Astrocyte (in vitro differentiated cells and primary cell): ENCODE measurements around the gene CEACAM21. TPM values are rescaled to one million over a fixed set of nuclear protein-coding genes. Genes with fewer than 3 reads are reported as not detected.

Source experiments
- DNase-seq: peaks from one replicate; pipeline ENCODE4 v3.0.0-alpha.2; 2010; ENCODE audit warnings: low read depth
- FAIRE-seq: peaks from 2 replicates; lab custom pipeline; 2011; peaks lifted over from hg19 to GRCh38; lab: Jason Lieb, UNC
- H2AFZ ChIP-seq: 2 replicates; pipeline ENCODE4 v1.6.0; 2012; ENCODE audit warnings: low read depth, low read length, inconsistent platforms
- H3K27ac ChIP-seq: 2 replicates; pipeline ENCODE4 v1.5.1; 2011; ENCODE audit warnings: low read depth, low read length, inconsistent platforms
- H3K27me3 ChIP-seq: 2 replicates; pipeline ENCODE4 v1.6.0; 2011; ENCODE audit warnings: low read length, inconsistent platforms; ENCODE audit not compliant: insufficient read depth
- H3K36me3 ChIP-seq: 2 replicates; pipeline ENCODE4 v1.5.1; 2011; ENCODE audit warnings: low read length, inconsistent platforms; ENCODE audit not compliant: insufficient read depth
- H3K4me1 ChIP-seq: 2 replicates; pipeline ENCODE4 v1.5.1; 2011; ENCODE audit warnings: low read length, inconsistent platforms; ENCODE audit not compliant: insufficient read depth
- H3K4me2 ChIP-seq: 2 replicates; pipeline ENCODE4 v1.6.0; 2012; ENCODE audit warnings: low read length, inconsistent platforms
- H3K4me3 ChIP-seq: 2 replicates; pipeline ENCODE4 v1.5.1; 2011; ENCODE audit warnings: low read depth, mild to moderate bottlenecking, low read length, inconsistent platforms; ENCODE audit not compliant: insufficient read depth
- H3K79me2 ChIP-seq: 2 replicates; pipeline ENCODE4 v1.6.0; 2012; ENCODE audit warnings: mild to moderate bottlenecking, low read length, inconsistent platforms; ENCODE audit not compliant: insufficient read depth
- H3K9ac ChIP-seq: 2 replicates; pipeline ENCODE4 v1.6.0; 2012; ENCODE audit warnings: mild to moderate bottlenecking, low read length, inconsistent platforms
- H3K9me3 ChIP-seq: 2 replicates; pipeline ENCODE4 v1.5.1; 2012; ENCODE audit warnings: low read depth, mild to moderate bottlenecking, low read length, inconsistent platforms; ENCODE audit not compliant: insufficient read depth
- H4K20me1 ChIP-seq: 2 replicates; pipeline ENCODE4 v1.6.0; 2012; ENCODE audit warnings: low read length, inconsistent platforms; ENCODE audit not compliant: insufficient read depth
- H3K27ac Mint-ChIP-seq: one replicate; pipeline ENCODE4 v1.8.0; 2021; ENCODE audit warnings: mild to moderate bottlenecking, mixed read lengths; ENCODE audit not compliant: unreplicated experiment
- H3K27me3 Mint-ChIP-seq: one replicate; pipeline ENCODE4 v1.8.0; 2021; ENCODE audit warnings: low read depth, mixed read lengths; ENCODE audit not compliant: unreplicated experiment
- H3K36me3 Mint-ChIP-seq: one replicate; pipeline ENCODE4 v1.8.0; 2021; ENCODE audit warnings: low read depth, mixed read lengths; ENCODE audit not compliant: unreplicated experiment
- H3K4me1 Mint-ChIP-seq: one replicate; pipeline ENCODE4 v1.8.0; 2021; ENCODE audit warnings: low read depth, mixed read lengths; ENCODE audit not compliant: unreplicated experiment
- H3K4me3 Mint-ChIP-seq: one replicate; pipeline ENCODE4 v1.8.0; 2021; ENCODE audit warnings: mild to moderate bottlenecking, moderate library complexity, mixed read lengths; ENCODE audit not compliant: unreplicated experiment
- H3K9me3 Mint-ChIP-seq: one replicate; pipeline ENCODE4 v1.8.0; 2021; ENCODE audit warnings: mild to moderate bottlenecking, mixed read lengths; ENCODE audit not compliant: unreplicated experiment
- EZH2 ChIP-seq: IDR thresholded peaks from 2 replicates; pipeline ENCODE4 v1.6.1; 2012; ENCODE audit warnings: mild to moderate bottlenecking, low read length, inconsistent platforms; ENCODE audit not compliant: insufficient read depth
- total RNA-seq: library from RNA; stranded (reverse); gene quantifications from 2 replicates; pipeline ENCODE4 v1.2.1, GENCODE V29; 2021
- TF ChIP-seq, protein P1 (sequence below): IDR thresholded peaks from 2 replicates; pipeline ENCODE4 v1.5.1; 2011; ENCODE audit warnings: low read depth, mild to moderate bottlenecking, inconsistent platforms, low read length, moderate library complexity; ENCODE audit not compliant: insufficient read depth

The CEACAM21 gene
- total RNA-seq, 1 donor from 2014 or later: 2.4 TPM

- Histone ChIP-seq H3K9me3 (no peaks in the 10 kb centered on the region), H3K9ac (no peak overlapping the region), H4K20me1 (no peaks in the 10 kb centered on the region), H3K4me2 (no peak overlapping the region), H3K27me3 (peaks cover 3% of the 10 kb centered on the region), H3K36me3 (no peaks in the 10 kb centered on the region), H3K27ac (no peak overlapping the region), H3K79me2 (no peaks in the 10 kb centered on the region), H3K4me3 (no peak overlapping the region), H2AFZ (peak overlapping the region; percentile 15), H3K4me1 (no peaks in the 10 kb centered on the region)
- no peak overlapping the region for H3K27ac Mint-ChIP-seq
- TF ChIP-seq, protein P1, sequence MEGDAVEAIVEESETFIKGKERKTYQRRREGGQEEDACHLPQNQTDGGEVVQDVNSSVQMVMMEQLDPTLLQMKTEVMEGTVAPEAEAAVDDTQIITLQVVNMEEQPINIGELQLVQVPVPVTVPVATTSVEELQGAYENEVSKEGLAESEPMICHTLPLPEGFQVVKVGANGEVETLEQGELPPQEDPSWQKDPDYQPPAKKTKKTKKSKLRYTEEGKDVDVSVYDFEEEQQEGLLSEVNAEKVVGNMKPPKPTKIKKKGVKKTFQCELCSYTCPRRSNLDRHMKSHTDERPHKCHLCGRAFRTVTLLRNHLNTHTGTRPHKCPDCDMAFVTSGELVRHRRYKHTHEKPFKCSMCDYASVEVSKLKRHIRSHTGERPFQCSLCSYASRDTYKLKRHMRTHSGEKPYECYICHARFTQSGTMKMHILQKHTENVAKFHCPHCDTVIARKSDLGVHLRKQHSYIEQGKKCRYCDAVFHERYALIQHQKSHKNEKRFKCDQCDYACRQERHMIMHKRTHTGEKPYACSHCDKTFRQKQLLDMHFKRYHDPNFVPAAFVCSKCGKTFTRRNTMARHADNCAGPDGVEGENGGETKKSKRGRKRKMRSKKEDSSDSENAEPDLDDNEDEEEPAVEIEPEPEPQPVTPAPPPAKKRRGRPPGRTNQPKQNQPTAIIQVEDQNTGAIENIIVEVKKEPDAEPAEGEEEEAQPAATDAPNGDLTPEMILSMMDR: no peak
- TF ChIP-seq EZH2: no peak
- peaks cover 32% of the 10 kb centered on the region for H3K4me1 Mint-ChIP-seq
- no peaks in the 10 kb centered on the region for H3K27me3 Mint-ChIP-seq
- peak overlapping the region; percentile 10 for H3K4me3 Mint-ChIP-seq
- H3K36me3 Mint-ChIP-seq: peaks cover 1% of the 10 kb centered on the region
- H3K9me3 Mint-ChIP-seq: peaks cover 19% of the 10 kb centered on the region
- no peak for DNase-seq
- no peak for FAIRE-seq
These were observed 44.3 kb upstream of the CEACAM21 start for GRCh38 chr19:41531438-41532311.

DNA sequence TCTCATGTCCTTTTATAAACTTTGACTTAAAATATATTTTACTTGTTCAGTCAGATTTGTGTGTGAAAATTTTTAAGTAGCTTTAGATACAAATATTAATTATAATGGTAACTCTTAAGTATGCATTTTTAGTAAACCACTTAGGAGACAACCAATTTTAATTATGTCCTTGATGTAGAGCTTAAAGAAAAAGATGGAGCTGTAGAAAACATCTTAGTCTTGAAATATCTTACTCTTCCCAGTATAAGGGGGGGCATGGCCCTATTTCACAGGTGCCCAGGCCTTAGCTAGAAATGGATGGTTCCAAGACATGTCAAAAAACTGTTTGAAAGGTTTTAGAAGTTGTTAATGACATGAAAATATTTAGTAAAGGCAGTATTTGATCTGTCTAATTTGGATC is 43.4 kb upstream of the CEACAM21 start:
- H3K9me3 Mint-ChIP-seq: peaks cover 19% of the 10 kb centered on the region

More for the DNA sequence above, 43.4 kb upstream of the CEACAM21 start:
- TF ChIP-seq EZH2: no peak
- TF ChIP-seq, protein P1: no peak
- no peak for DNase-seq
- Histone ChIP-seq H3K4me1 (no peaks in the 10 kb centered on the region), H3K4me2 (no peak overlapping the region), H3K27me3 (peaks cover 3% of the 10 kb centered on the region), H3K36me3 (no peaks in the 10 kb centered on the region), H3K9ac (no peak overlapping the region), H3K79me2 (no peaks in the 10 kb centered on the region), H3K9me3 (no peaks in the 10 kb centered on the region), H3K27ac (no peak overlapping the region), H3K4me3 (no peak overlapping the region), H2AFZ (no peak overlapping the region), H4K20me1 (no peaks in the 10 kb centered on the region)
- Mint-ChIP-seq H3K27ac (no peak overlapping the region), H3K4me3 (no peak overlapping the region), H3K27me3 (no peaks in the 10 kb centered on the region), H3K4me1 (peaks cover 32% of the 10 kb centered on the region), H3K36me3 (peaks cover 1% of the 10 kb centered on the region)
- FAIRE-seq: no peak
